Prostate gland (tissue), 2 donors: Measurements from ENCODE around the gene DNMT3A.

Source experiments
- POLR2A ChIP-seq: fragments of 450-650 bp; IDR thresholded peaks from one replicate; pipeline ENCODE4 v1.6.1; 2016; ENCODE audit warnings: antibody characterized with exemption, mild to moderate bottlenecking
- TF ChIP-seq, protein P1 (sequence below), 4 experiments: fragments of 200-600 bp in 2 of 4; fragments of 450-650 bp in 2 of 4; sonication (generic) in 2 of 4; IDR thresholded peaks; 1 replicate in 3 of 4; 2 replicates in 1 of 4; pipeline ENCODE4 v1.5.1; 2016 to 2019; ENCODE audit warnings: antibody characterized with exemption in 4 of 4, mild to moderate bottlenecking in 2 of 4, moderate library complexity in 2 of 4

GRCh38 chr2:25323610-25324189, 18.0 kb downstream of the DNMT3A start:
- TF ChIP-seq, protein P1, sequence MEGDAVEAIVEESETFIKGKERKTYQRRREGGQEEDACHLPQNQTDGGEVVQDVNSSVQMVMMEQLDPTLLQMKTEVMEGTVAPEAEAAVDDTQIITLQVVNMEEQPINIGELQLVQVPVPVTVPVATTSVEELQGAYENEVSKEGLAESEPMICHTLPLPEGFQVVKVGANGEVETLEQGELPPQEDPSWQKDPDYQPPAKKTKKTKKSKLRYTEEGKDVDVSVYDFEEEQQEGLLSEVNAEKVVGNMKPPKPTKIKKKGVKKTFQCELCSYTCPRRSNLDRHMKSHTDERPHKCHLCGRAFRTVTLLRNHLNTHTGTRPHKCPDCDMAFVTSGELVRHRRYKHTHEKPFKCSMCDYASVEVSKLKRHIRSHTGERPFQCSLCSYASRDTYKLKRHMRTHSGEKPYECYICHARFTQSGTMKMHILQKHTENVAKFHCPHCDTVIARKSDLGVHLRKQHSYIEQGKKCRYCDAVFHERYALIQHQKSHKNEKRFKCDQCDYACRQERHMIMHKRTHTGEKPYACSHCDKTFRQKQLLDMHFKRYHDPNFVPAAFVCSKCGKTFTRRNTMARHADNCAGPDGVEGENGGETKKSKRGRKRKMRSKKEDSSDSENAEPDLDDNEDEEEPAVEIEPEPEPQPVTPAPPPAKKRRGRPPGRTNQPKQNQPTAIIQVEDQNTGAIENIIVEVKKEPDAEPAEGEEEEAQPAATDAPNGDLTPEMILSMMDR (IDR thresholded peaks at IDR 0.05) = no peak
- TF ChIP-seq POLR2A = no peak
